IMR-90 (cell line): ENCODE measurements around the gene ADARB2. TPM values are rescaled to one million over a fixed set of nuclear protein-coding genes. Genes with fewer than 3 reads are reported as not detected.

ENCODE experiments used
- ATAC-seq: fragments of 200-7000 bp; cut with Tn5 transposase; 2 replicates; pipeline ENCODE4 v1.9.1; 2020; ENCODE audit warnings: low read depth, mild to moderate bottlenecking, moderate library complexity
- BruUV-seq: library from RNA; stranded (reverse); fragments of 400-500 nt; replicated peaks from 2 replicates; lab custom pipeline; 2021; lab: Mats Ljungman, UMichigan
- CTCF ChIA-PET: fragments of 300-600 bp; formaldehyde crosslinking; extraction: SDS; loops from one replicate; lab custom pipeline; 2021; ENCODE audit warnings: antibody characterized with exemption; lab: Yijun Ruan, JAX
- POLR2A ChIA-PET: fragments of 300-600 bp; sonication (Branson Sonifier 250); formaldehyde crosslinking; loops from one replicate; lab custom pipeline; 2022; ENCODE audit warnings: antibody characterized with exemption; ENCODE audit not compliant: unreplicated experiment; lab: Charles Lee
- DNase-seq: peaks from one replicate; pipeline ENCODE4 v3.0.0; 2013
- H2AFZ ChIP-seq: replicated peaks from 2 replicates; pipeline ENCODE3; 2013; ENCODE audit warnings: low read length, mild to moderate bottlenecking; ENCODE audit not compliant: poor library complexity
- H2AK5ac ChIP-seq: 2 replicates; pipeline ENCODE4 v1.6.1; 2013; ENCODE audit warnings: low read depth, low read length, inconsistent platforms
- H2AK9ac ChIP-seq: replicated peaks from 2 replicates; pipeline ENCODE3; 2013; ENCODE audit warnings: mild to moderate bottlenecking, low read depth, low read length, moderate library complexity; ENCODE audit not compliant: poor library complexity
- H2BK120ac ChIP-seq: 2 replicates; pipeline ENCODE4 v1.6.1; 2013; ENCODE audit warnings: low read depth, low read length, inconsistent platforms
- H2BK15ac ChIP-seq: 3 replicates; pipeline ENCODE4 v1.6.1; 2013; ENCODE audit warnings: low read depth, low read length, inconsistent platforms
- H2BK20ac ChIP-seq: 2 replicates; pipeline ENCODE4 v1.6.1; 2013; ENCODE audit warnings: low read depth, mild to moderate bottlenecking, inconsistent platforms, low read length, moderate library complexity
- H2BK5ac ChIP-seq: 2 replicates; pipeline ENCODE4 v1.6.1; 2013; ENCODE audit warnings: mild to moderate bottlenecking, low read depth, low read length, inconsistent platforms; ENCODE audit not compliant: poor library complexity, severe bottlenecking
- H3K14ac ChIP-seq: replicated peaks from 2 replicates; pipeline ENCODE4 v1.6.1; 2013; ENCODE audit warnings: low read depth, low read length, inconsistent platforms
- H3K18ac ChIP-seq: 2 replicates; pipeline ENCODE4 v1.6.1; 2013; ENCODE audit warnings: low read depth, low read length, control low read depth
- H3K23ac ChIP-seq: 2 replicates; pipeline ENCODE4 v1.6.1; 2013; ENCODE audit warnings: low read depth, low read length, inconsistent platforms
- H3K27ac ChIP-seq: 2 replicates; pipeline ENCODE4 v1.5.1; 2013; ENCODE audit warnings: mild to moderate bottlenecking, control low read depth, low read length; ENCODE audit not compliant: insufficient read depth
- H3K27me3 ChIP-seq: 2 replicates; pipeline ENCODE4 v1.6.1; 2013; ENCODE audit warnings: low read length; ENCODE audit not compliant: control insufficient read depth, insufficient read depth
- H3K36me3 ChIP-seq: 2 replicates; pipeline ENCODE4 v1.6.1; 2013; ENCODE audit warnings: low read length, mixed read lengths; ENCODE audit not compliant: control insufficient read depth, insufficient read depth
- H3K4ac ChIP-seq: 2 replicates; pipeline ENCODE4 v1.6.1; 2013; ENCODE audit warnings: low read depth, low read length, inconsistent platforms
- H3K4me1 ChIP-seq: 2 replicates; pipeline ENCODE4 v1.6.1; 2013; ENCODE audit warnings: low read length, mixed read lengths; ENCODE audit not compliant: control insufficient read depth, insufficient read depth
- H3K4me2 ChIP-seq: 2 replicates; pipeline ENCODE4 v1.6.1; 2013; ENCODE audit warnings: low read depth, mild to moderate bottlenecking, control low read depth, low read length, moderate library complexity
- H3K4me3 ChIP-seq: 2 replicates; pipeline ENCODE4 v1.5.1; 2013; ENCODE audit warnings: low read depth, mild to moderate bottlenecking, control low read depth, low read length, moderate library complexity; ENCODE audit not compliant: insufficient read depth
- H3K56ac ChIP-seq: 2 replicates; pipeline ENCODE4 v1.6.1; 2013; ENCODE audit warnings: low read length, inconsistent platforms; ENCODE audit not compliant: insufficient read depth; ENCODE audit errors: extremely low read depth
- H3K79me1 ChIP-seq, 2 experiments: 2 replicates each; pipeline ENCODE4 v1.6.1; 2013; ENCODE audit warnings: low read length in 2 of 2, inconsistent platforms in 1 of 2, low read depth in 1 of 2
- H3K9ac ChIP-seq: 2 replicates; pipeline ENCODE4 v1.6.1; 2013; ENCODE audit warnings: low read depth, low read length, control low read depth
- H3K9me1 ChIP-seq: 2 replicates; pipeline ENCODE4 v1.6.1; 2013; ENCODE audit warnings: low read length, inconsistent platforms; ENCODE audit not compliant: insufficient read depth
- H3K9me3 ChIP-seq: 2 replicates; pipeline ENCODE4 v1.6.1; 2013; ENCODE audit warnings: low read length; ENCODE audit not compliant: control insufficient read depth, insufficient read depth
- H4K20me1 ChIP-seq: 2 replicates; pipeline ENCODE4 v1.6.1; 2013; ENCODE audit warnings: low read length, inconsistent platforms; ENCODE audit not compliant: insufficient read depth
- H4K5ac ChIP-seq: 2 replicates; pipeline ENCODE4 v1.6.1; 2013; ENCODE audit warnings: mild to moderate bottlenecking, low read depth, low read length, control low read depth
- H4K8ac ChIP-seq, 2 experiments: 2 replicates each; pipeline ENCODE4 v1.6.1; 2013; ENCODE audit warnings: low read depth in 2 of 2, low read length in 2 of 2, control low read depth in 1 of 2, inconsistent platforms in 1 of 2
- H4K91ac ChIP-seq: 2 replicates; pipeline ENCODE4 v1.6.1; 2013; ENCODE audit warnings: low read depth, low read length, inconsistent platforms; ENCODE audit not compliant: insufficient read depth
- BHLHE40 ChIP-seq: fragments of 150-350 bp; IDR thresholded peaks from 2 replicates; pipeline ENCODE4 v1.6.1; 2016; ENCODE audit warnings: mild to moderate bottlenecking, low read depth, low read length
- CEBPB ChIP-seq: IDR thresholded peaks from 2 replicates; pipeline ENCODE4 v1.6.1; 2012; ENCODE audit warnings: low read depth, low read length, improper control_type of control experiment
- CHD1 ChIP-seq: IDR thresholded peaks from 2 replicates; pipeline ENCODE4 v1.6.1; 2012; ENCODE audit warnings: low read depth, low read length, improper control_type of control experiment
- FOS ChIP-seq: fragments of 150-350 bp; IDR thresholded peaks from 2 replicates; pipeline ENCODE4 v1.6.1; 2016; ENCODE audit warnings: low read depth, low read length
- MAZ ChIP-seq: IDR thresholded peaks from 2 replicates; pipeline ENCODE4 v1.6.1; 2012; ENCODE audit warnings: low read depth, mild to moderate bottlenecking, low read length, improper control_type of control experiment, moderate library complexity, borderline replicate concordance
- MXI1 ChIP-seq: IDR thresholded peaks from 2 replicates; pipeline ENCODE4 v1.6.1; 2012; ENCODE audit warnings: low read depth, mild to moderate bottlenecking, low read length, moderate library complexity, borderline replicate concordance
- NFE2L2 ChIP-seq: fragments of 150-350 bp; IDR thresholded peaks from 2 replicates; pipeline ENCODE4 v1.6.1; 2016; ENCODE audit warnings: low read depth, mild to moderate bottlenecking, low read length
- POLR2A ChIP-seq: IDR thresholded peaks from 2 replicates; pipeline ENCODE4 v1.6.1; 2012; ENCODE audit warnings: mild to moderate bottlenecking, low read depth, low read length
- RCOR1 ChIP-seq: IDR thresholded peaks from 2 replicates; pipeline ENCODE4 v1.6.1; 2012; ENCODE audit warnings: mild to moderate bottlenecking, low read length, improper control_type of control experiment; ENCODE audit not compliant: insufficient replicate concordance
- WGBS, 2 experiments: methylation state at CpG; one replicate each; pipeline versions ENCODE4 v1.1.5 to v1.1.7; 2013; ENCODE audit warnings: missing lambda C conversion rate in 2 of 2; ENCODE audit not compliant: insufficient read length in 1 of 2; ENCODE audit errors: extremely low coverage in 2 of 2; 5-methylcytosine and 5-hydroxymethylcytosine counted together
- dilution Hi-C: fragments of 300-500 bp; cut with HindIII; formaldehyde crosslinking; loops from one replicate; pipeline ENCODE4 v1.14.3; 2018; ENCODE audit warnings: low sequenced_read_pairs; ENCODE audit not compliant: unreplicated experiment
- in situ Hi-C: fragments of 300-500 bp; cut with MboI; formaldehyde crosslinking; loops from 3 replicates; pipeline ENCODE4 v1.14.3; 2019; ENCODE audit warnings: low sequenced_read_pairs, inconsistent platforms, mixed read lengths
- intact Hi-C: fragments of 100-400 bp; cut with micrococcal nuclease; formaldehyde crosslinking; loops from 2 replicates; pipeline ENCODE4 v1.10.0; 2022
- polyA plus RNA-seq, 3 experiments: library from polyadenylated mRNA; depleted of rRNA; stranded (reverse); fragments of >200 nt; gene quantifications; 2 replicates each; pipeline ENCODE4 v1.2.3, GENCODE V29; 2012; ENCODE audit warnings: low replicate concordance in 1 of 3
- total RNA-seq: library from RNA; depleted of rRNA; stranded (reverse); fragments of >200 nt; gene quantifications from 2 replicates; pipeline ENCODE4 v1.2.3, GENCODE V29; 2012
- TF ChIP-seq, protein P1 (sequence below): conservative IDR thresholded peaks from 2 replicates; pipeline ENCODE4 v1.5.1; 2012; ENCODE audit warnings: mild to moderate bottlenecking, low read depth, low read length, improper control_type of control experiment
- TF ChIP-seq, protein P2 (sequence below): fragments of 150-350 bp; IDR thresholded peaks from 2 replicates; pipeline ENCODE4 v1.6.1; 2017; ENCODE audit warnings: mild to moderate bottlenecking, antibody characterized with exemption, low read length, low read depth

The ADARB2 gene
- total and polyA plus RNA-seq, 2 of the 4 experiments (the other 2 are of a cell fraction), result not detected

DNA sequence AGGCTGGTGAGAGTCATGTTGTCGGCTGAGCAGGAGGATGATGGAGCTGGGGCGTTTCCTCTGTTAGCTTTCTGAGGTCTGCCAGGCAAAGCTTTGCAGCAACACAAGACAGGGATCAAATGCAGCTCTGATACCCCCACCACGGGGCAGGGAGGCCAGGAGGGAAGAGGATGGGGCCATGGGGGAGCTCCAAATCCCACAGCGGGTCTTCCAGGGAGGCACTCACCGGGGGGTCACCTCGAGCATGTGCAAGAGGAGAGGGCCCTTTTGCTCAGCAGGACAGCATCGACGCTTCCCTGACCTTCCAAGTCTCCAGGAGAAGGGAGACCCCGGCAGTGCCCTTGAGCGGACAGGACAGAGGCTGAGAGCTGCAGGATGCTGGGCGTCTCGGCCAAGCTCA is 553.6 kb downstream of the ADARB2 start:
- H3K9me3 ChIP-seq, result no peaks in the 10 kb centered on the region; the same call in 1 of the 2 replicates
- H3K4me2 ChIP-seq, result no peak overlapping the region
- no peak overlapping the region for H3K4me3 ChIP-seq
- H2AK5ac ChIP-seq, result no peak overlapping the region
- WGBS, 2 experiments, result no CpG with 5 or more reads among the region's 12 CpGs
- H2BK20ac ChIP-seq, result no peak overlapping the region
- H3K27ac ChIP-seq, result no peak overlapping the region
- TF ChIP-seq, protein P1, sequence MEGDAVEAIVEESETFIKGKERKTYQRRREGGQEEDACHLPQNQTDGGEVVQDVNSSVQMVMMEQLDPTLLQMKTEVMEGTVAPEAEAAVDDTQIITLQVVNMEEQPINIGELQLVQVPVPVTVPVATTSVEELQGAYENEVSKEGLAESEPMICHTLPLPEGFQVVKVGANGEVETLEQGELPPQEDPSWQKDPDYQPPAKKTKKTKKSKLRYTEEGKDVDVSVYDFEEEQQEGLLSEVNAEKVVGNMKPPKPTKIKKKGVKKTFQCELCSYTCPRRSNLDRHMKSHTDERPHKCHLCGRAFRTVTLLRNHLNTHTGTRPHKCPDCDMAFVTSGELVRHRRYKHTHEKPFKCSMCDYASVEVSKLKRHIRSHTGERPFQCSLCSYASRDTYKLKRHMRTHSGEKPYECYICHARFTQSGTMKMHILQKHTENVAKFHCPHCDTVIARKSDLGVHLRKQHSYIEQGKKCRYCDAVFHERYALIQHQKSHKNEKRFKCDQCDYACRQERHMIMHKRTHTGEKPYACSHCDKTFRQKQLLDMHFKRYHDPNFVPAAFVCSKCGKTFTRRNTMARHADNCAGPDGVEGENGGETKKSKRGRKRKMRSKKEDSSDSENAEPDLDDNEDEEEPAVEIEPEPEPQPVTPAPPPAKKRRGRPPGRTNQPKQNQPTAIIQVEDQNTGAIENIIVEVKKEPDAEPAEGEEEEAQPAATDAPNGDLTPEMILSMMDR, result no peak
- TF ChIP-seq, protein P2, sequence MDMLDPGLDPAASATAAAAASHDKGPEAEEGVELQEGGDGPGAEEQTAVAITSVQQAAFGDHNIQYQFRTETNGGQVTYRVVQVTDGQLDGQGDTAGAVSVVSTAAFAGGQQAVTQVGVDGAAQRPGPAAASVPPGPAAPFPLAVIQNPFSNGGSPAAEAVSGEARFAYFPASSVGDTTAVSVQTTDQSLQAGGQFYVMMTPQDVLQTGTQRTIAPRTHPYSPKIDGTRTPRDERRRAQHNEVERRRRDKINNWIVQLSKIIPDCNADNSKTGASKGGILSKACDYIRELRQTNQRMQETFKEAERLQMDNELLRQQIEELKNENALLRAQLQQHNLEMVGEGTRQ, result no peak
- no peak for TF ChIP-seq FOS
- no peak for TF ChIP-seq BHLHE40
- TF ChIP-seq CHD1, result no peak
- TF ChIP-seq NFE2L2, result no peak
- no peak for TF ChIP-seq MXI1
- TF ChIP-seq RCOR1, result no peak
- no peak for TF ChIP-seq POLR2A
- no peak for TF ChIP-seq MAZ
- TF ChIP-seq CEBPB, result no peak
- intact Hi-C loops, result no loop called here
- BruUV-seq, result no TSS peak
- ATAC-seq (no peak), DNase-seq (no peak)
- no peak overlapping the region for H3K9ac ChIP-seq
- no peaks in the 10 kb centered on the region for H3K79me1 ChIP-seq
- H3K18ac ChIP-seq, result no peak overlapping the region
- no peak overlapping the region for H2BK120ac ChIP-seq
- no peak overlapping the region for H2AK9ac ChIP-seq
- H3K23ac ChIP-seq, result no peak overlapping the region
- H4K8ac ChIP-seq, result no peak overlapping the region
- no peaks in the 10 kb centered on the region for H3K4me1 ChIP-seq
- H2BK15ac ChIP-seq, result no peak overlapping the region
- no peak overlapping the region for H2BK5ac ChIP-seq
- H3K4ac ChIP-seq, result no peak overlapping the region
- peak overlapping the region; percentile 40 for H2AFZ ChIP-seq
- CTCF ChIA-PET, result no interaction called here
- no peak overlapping the region for H3K14ac ChIP-seq
- H4K20me1 ChIP-seq, result no peaks in the 10 kb centered on the region
- H3K9me1 ChIP-seq, result no peaks in the 10 kb centered on the region
- no peak overlapping the region for H3K56ac ChIP-seq
- no peaks in the 10 kb centered on the region for H3K36me3 ChIP-seq
- H3K27me3 ChIP-seq, result no peaks in the 10 kb centered on the region
- in situ Hi-C loops, result no loop called here
- dilution Hi-C loops, result no loop called here
- no peak overlapping the region for H4K91ac ChIP-seq
- H4K5ac ChIP-seq, result no peak overlapping the region
- POLR2A ChIA-PET, result no interaction called here
